SU-DHL-6 (cell line): Measurements from ENCODE around the gene HOXD10.

Experiments
- H2AFZ ChIP-seq: fragments of 200-600 bp; sonication (generic); 2 replicates; pipeline ENCODE4 v1.6.1; 2014; ENCODE audit warnings: low read depth, mild to moderate bottlenecking, moderate library complexity, mixed read lengths, antibody characterized with exemption, low read length; ENCODE audit not compliant: severe bottlenecking
- H3F3A ChIP-seq: fragments of 200-600 bp; shearing (Covaris generic); 2 replicates; pipeline ENCODE4 v1.6.0; 2016; ENCODE audit warnings: antibody characterized with exemption, mild to moderate bottlenecking; ENCODE audit not compliant: insufficient read depth
- H3K27ac ChIP-seq: fragments of 200-600 bp; sonication (generic); 2 replicates; pipeline ENCODE4 v1.5.1; 2016; ENCODE audit warnings: low read depth, mild to moderate bottlenecking, low read length, moderate library complexity, mixed read lengths
- H3K27me3 ChIP-seq: fragments of 200-600 bp; sonication (generic), shearing (Covaris generic); 2 replicates; pipeline ENCODE4 v1.6.0; 2014; ENCODE audit warnings: mild to moderate bottlenecking, low read length
- H3K36me3 ChIP-seq: fragments of 200-600 bp; sonication (generic); 2 replicates; pipeline ENCODE4 v1.6.1; 2014; ENCODE audit warnings: mild to moderate bottlenecking, low read length, mixed read lengths
- H3K4me2 ChIP-seq: fragments of 300-600, 200-600 bp; shearing (Covaris generic), sonication (generic); 2 replicates; pipeline ENCODE4 v1.6.0; 2014; ENCODE audit warnings: low read length, low read depth, mild to moderate bottlenecking; ENCODE audit not compliant: poor library complexity, severe bottlenecking
- H3K4me3 ChIP-seq: fragments of 200-600 bp; sonication (generic); 2 replicates; pipeline ENCODE4 v1.5.1; 2014; ENCODE audit warnings: antibody characterized with exemption, low read length, mild to moderate bottlenecking, mixed read lengths; ENCODE audit not compliant: insufficient read depth, poor library complexity, severe bottlenecking
- H3K79me2 ChIP-seq: fragments of 200-600 bp; sonication (generic); 2 replicates; pipeline ENCODE4 v1.6.1; 2014; ENCODE audit warnings: mild to moderate bottlenecking, low read length, moderate library complexity; ENCODE audit not compliant: insufficient read depth
- H3K9ac ChIP-seq: fragments of 200-600 bp; sonication (generic); 2 replicates; pipeline ENCODE4 v1.7.0; 2014; ENCODE audit warnings: mild to moderate bottlenecking, low read length
- H3K9me2 ChIP-seq: fragments of 200-600 bp; sonication (generic); replicated peaks from 2 replicates; pipeline ENCODE4 v1.6.1; 2014; ENCODE audit warnings: low read length; ENCODE audit not compliant: insufficient read depth
- H3K9me3 ChIP-seq: fragments of 200-600 bp; sonication (generic); 2 replicates; pipeline ENCODE4 v1.6.1; 2014; ENCODE audit warnings: low read length, mixed read lengths; ENCODE audit not compliant: insufficient read depth
- H4K20me1 ChIP-seq: fragments of 200-600 bp; sonication (generic); 2 replicates; pipeline ENCODE4 v1.6.1; 2014; ENCODE audit warnings: low read depth, mild to moderate bottlenecking, antibody characterized with exemption, low read length, moderate library complexity, mixed read lengths
- EZH2phosphoT487 ChIP-seq: fragments of 200-600 bp; sonication (generic), shearing (Covaris generic); conservative IDR thresholded peaks from 2 replicates; pipeline ENCODE4 v1.6.1; 2018; ENCODE audit warnings: mild to moderate bottlenecking, antibody characterized with exemption, low read length, moderate library complexity, mixed read lengths
- TF ChIP-seq, protein P1 (sequence below): fragments of 200-600 bp; sonication (generic); IDR thresholded peaks from one replicate; pipeline ENCODE4 v1.5.1; 2017; ENCODE audit warnings: antibody characterized with exemption, mild to moderate bottlenecking, low read length, moderate library complexity; ENCODE audit not compliant: insufficient read depth, poor library complexity, severe bottlenecking

The HOXD10 gene

DNA sequence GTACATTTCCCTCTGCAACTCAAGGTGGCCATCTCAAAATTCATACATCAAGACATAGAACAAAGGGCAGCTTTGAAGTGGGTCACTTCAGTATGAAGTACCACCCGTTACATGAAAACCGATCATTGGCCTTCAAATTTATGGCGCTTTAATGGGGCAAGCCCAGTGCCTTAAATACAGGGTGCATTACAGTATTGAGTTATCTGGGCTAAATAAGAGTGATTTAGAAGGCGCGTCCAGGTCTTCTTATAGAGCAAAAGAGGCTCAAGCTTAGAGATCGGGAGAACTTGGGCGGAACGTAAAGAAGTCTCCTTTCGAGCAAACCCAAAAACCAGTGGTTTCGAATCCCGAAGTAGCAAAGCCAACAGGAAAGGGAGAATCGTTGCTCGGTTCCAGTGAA, 47.6 kb downstream of the HOXD10 start:
- Histone ChIP-seq H3K9ac (no peak overlapping the region), H3K4me2 (no peak overlapping the region), H3K27me3 (no peaks in the 10 kb centered on the region), H3K36me3 (no peaks in the 10 kb centered on the region), H4K20me1 (no peaks in the 10 kb centered on the region), H3K9me3 (no peaks in the 10 kb centered on the region), H3K27ac (no peak overlapping the region), H3K4me3 (no peak overlapping the region), H3F3A (no peaks in the 10 kb centered on the region), H2AFZ (no peak overlapping the region), H3K9me2 (no peaks in the 10 kb centered on the region), H3K79me2 (no peaks in the 10 kb centered on the region)
- TF ChIP-seq, protein P1, sequence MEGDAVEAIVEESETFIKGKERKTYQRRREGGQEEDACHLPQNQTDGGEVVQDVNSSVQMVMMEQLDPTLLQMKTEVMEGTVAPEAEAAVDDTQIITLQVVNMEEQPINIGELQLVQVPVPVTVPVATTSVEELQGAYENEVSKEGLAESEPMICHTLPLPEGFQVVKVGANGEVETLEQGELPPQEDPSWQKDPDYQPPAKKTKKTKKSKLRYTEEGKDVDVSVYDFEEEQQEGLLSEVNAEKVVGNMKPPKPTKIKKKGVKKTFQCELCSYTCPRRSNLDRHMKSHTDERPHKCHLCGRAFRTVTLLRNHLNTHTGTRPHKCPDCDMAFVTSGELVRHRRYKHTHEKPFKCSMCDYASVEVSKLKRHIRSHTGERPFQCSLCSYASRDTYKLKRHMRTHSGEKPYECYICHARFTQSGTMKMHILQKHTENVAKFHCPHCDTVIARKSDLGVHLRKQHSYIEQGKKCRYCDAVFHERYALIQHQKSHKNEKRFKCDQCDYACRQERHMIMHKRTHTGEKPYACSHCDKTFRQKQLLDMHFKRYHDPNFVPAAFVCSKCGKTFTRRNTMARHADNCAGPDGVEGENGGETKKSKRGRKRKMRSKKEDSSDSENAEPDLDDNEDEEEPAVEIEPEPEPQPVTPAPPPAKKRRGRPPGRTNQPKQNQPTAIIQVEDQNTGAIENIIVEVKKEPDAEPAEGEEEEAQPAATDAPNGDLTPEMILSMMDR = no peak
- TF ChIP-seq EZH2phosphoT487 = no peak

DNA sequence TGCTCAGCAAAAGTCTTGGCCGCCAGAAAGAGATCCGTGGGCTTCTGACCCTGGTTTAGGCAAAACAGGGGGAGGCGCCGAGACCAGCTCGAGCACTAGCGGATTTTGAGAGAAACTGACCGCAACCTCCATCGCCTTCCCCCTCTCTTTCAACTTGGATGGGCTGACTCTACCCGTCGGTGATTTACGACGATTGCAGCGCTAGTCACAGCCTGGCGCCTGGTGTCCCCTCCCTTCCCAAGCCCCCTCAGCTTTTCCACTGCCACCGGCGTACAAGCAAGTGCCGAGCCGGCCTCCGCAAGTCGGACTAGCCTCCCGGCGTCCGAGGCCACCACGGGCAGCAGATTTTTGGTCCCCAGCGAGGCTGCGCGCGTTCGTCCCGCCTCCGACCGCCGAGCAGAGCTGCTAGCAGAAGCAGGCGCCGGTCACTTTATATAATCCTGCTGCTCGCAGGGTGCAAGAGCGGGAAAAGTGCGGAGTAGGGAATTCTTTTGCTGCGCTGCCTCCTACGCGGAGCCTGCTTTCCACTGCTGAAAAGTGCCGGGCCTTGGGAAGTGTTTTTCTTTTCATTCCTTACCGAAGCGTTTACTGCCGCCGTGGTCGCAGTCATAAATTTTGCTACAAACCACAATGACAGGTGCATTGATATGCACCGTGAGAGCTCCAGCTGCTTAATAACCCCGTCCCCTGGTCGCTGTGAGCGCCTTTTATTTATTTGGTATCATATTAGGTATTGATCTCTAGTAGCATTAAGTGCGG, 48.2 kb downstream of the HOXD10 start:
- H3K4me2 ChIP-seq = no peak overlapping the region
- H3K27ac ChIP-seq = no peak overlapping the region
- H3F3A ChIP-seq = no peaks in the 10 kb centered on the region
- TF ChIP-seq EZH2phosphoT487 = no peak
- TF ChIP-seq, protein P1 = no peak
- no peaks in the 10 kb centered on the region for H4K20me1 ChIP-seq
- H3K4me3 ChIP-seq = no peak overlapping the region
- no peaks in the 10 kb centered on the region for H3K79me2 ChIP-seq
- H3K27me3 ChIP-seq = no peaks in the 10 kb centered on the region
- no peaks in the 10 kb centered on the region for H3K9me2 ChIP-seq
- H2AFZ ChIP-seq = no peak overlapping the region
- H3K9me3 ChIP-seq = no peaks in the 10 kb centered on the region
- H3K9ac ChIP-seq = no peak overlapping the region
- no peaks in the 10 kb centered on the region for H3K36me3 ChIP-seq

- H2AFZ ChIP-seq = no peak overlapping the region
- no peak overlapping the region for H3K4me3 ChIP-seq
- H3F3A ChIP-seq = no peaks in the 10 kb centered on the region
- TF ChIP-seq, protein P1 = no peak
- no peak for TF ChIP-seq EZH2phosphoT487
- H3K27me3 ChIP-seq = no peaks in the 10 kb centered on the region
- no peaks in the 10 kb centered on the region for H3K36me3 ChIP-seq
- H3K79me2 ChIP-seq = no peaks in the 10 kb centered on the region
- H3K9me2 ChIP-seq = no peaks in the 10 kb centered on the region
- no peak overlapping the region for H3K4me2 ChIP-seq
- no peak overlapping the region for H3K27ac ChIP-seq
- H3K9ac ChIP-seq = no peak overlapping the region
- H3K9me3 ChIP-seq = no peaks in the 10 kb centered on the region
- no peaks in the 10 kb centered on the region for H4K20me1 ChIP-seq
Measured at GRCh38 chr2:176165370-176166050, 48.9 kb downstream of the HOXD10 start.
